ENCODE data around the gene APOD.

DNA sequence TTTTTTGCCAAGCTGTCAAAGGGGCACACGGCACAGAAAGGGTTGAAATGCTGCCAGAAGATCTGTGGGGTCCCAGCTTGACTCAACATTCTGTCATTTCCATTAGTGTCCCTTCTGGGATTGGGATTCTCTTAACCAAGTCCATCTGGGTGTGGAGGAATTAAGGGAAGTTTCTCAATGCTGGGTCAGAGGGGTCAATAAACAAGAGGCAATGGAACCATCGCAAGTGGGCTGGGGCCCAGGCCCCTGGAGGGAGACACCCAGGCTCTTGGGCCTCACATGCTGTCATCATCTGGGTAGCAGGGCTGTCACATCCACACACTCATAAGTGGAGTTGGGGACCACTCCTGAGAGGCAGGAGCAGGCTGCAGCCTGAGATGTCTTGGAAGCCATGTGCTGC lies 8.1 kb upstream of the APOD start:
- TF ChIP-seq, protein P1, sequence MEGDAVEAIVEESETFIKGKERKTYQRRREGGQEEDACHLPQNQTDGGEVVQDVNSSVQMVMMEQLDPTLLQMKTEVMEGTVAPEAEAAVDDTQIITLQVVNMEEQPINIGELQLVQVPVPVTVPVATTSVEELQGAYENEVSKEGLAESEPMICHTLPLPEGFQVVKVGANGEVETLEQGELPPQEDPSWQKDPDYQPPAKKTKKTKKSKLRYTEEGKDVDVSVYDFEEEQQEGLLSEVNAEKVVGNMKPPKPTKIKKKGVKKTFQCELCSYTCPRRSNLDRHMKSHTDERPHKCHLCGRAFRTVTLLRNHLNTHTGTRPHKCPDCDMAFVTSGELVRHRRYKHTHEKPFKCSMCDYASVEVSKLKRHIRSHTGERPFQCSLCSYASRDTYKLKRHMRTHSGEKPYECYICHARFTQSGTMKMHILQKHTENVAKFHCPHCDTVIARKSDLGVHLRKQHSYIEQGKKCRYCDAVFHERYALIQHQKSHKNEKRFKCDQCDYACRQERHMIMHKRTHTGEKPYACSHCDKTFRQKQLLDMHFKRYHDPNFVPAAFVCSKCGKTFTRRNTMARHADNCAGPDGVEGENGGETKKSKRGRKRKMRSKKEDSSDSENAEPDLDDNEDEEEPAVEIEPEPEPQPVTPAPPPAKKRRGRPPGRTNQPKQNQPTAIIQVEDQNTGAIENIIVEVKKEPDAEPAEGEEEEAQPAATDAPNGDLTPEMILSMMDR (conservative IDR thresholded peaks at IDR 0.05): no peak
- TF ChIP-seq EZH2 (IDR thresholded peaks at IDR 0.05; ENCODE audit: low read depth): no peak

All from PC-9 (cell line).